KMS-11 (cell line): ENCODE data around the gene CACNG1.

ENCODE experiments used
- H2AFZ ChIP-seq: fragments of 200-600 bp; sonication (generic); 2 replicates; pipeline ENCODE4 v1.6.1; 2016; ENCODE audit warnings: antibody characterized with exemption, mixed run types, low read depth
- H3K27ac ChIP-seq: fragments of 200-600 bp; sonication (generic); 2 replicates; pipeline ENCODE4 v1.6.1; 2016; ENCODE audit warnings: mild to moderate bottlenecking, mixed run types
- H3K27me3 ChIP-seq: fragments of 200-600 bp; sonication (generic); 2 replicates; pipeline ENCODE4 v1.6.1; 2017; ENCODE audit warnings: mild to moderate bottlenecking, low read depth, mixed run types, moderate library complexity; ENCODE audit not compliant: insufficient read depth
- H3K36me3 ChIP-seq: fragments of 200-600 bp; sonication (generic); 2 replicates; pipeline ENCODE4 v1.6.1; 2017; ENCODE audit warnings: mild to moderate bottlenecking, mixed run types; ENCODE audit not compliant: insufficient read depth
- H3K4me1 ChIP-seq: fragments of 200-600 bp; sonication (generic); 2 replicates; pipeline ENCODE4 v1.6.1; 2016; ENCODE audit warnings: mild to moderate bottlenecking, low read depth, mixed run types; ENCODE audit not compliant: poor library complexity, severe bottlenecking
- H3K4me2 ChIP-seq: fragments of 200-600 bp; sonication (generic); 2 replicates; pipeline ENCODE4 v1.7.0; 2016; ENCODE audit warnings: mild to moderate bottlenecking, mixed run types
- H3K4me3 ChIP-seq: fragments of 200-600 bp; sonication (generic); IDR thresholded peaks from 2 replicates; pipeline ENCODE4 v1.6.1; 2017; ENCODE audit warnings: low read depth, low read length, mixed read lengths; ENCODE audit not compliant: insufficient read depth
- H3K79me2 ChIP-seq: fragments of 200-600 bp; sonication (generic); 2 replicates; pipeline ENCODE4 v1.6.1; 2016; ENCODE audit warnings: low read depth, mixed run types; ENCODE audit not compliant: insufficient read depth
- H3K9ac ChIP-seq: fragments of 200-600 bp; sonication (generic); 2 replicates; pipeline ENCODE4 v1.6.1; 2016; ENCODE audit warnings: mild to moderate bottlenecking, mixed run types
- H4K20me1 ChIP-seq: fragments of 200-600 bp; sonication (generic); 2 replicates; pipeline ENCODE4 v1.6.1; 2016; ENCODE audit warnings: mild to moderate bottlenecking, mixed run types; ENCODE audit not compliant: insufficient read depth
- CTCF ChIP-seq: fragments of 200-600 bp; sonication (generic); conservative IDR thresholded peaks from 2 replicates; pipeline ENCODE4 v1.6.1; 2017; ENCODE audit warnings: low read depth, mild to moderate bottlenecking, antibody characterized with exemption, low read length, moderate library complexity, mixed read lengths

The CACNG1 gene

GRCh38 chr17:67003231-67003630 lies 41.1 kb upstream of the CACNG1 start:
- Histone ChIP-seq H4K20me1 (no peaks in the 10 kb centered on the region), H3K36me3 (no peaks in the 10 kb centered on the region), H3K4me1 (no peaks in the 10 kb centered on the region), H3K27ac (no peak overlapping the region), H3K9ac (no peak overlapping the region), H3K4me2 (no peak overlapping the region), H3K79me2 (no peaks in the 10 kb centered on the region), H2AFZ (no peak overlapping the region), H3K4me3 (no peak overlapping the region), H3K27me3 (no peaks in the 10 kb centered on the region)
- no peak for TF ChIP-seq CTCF

- Histone ChIP-seq H3K36me3 (no peaks in the 10 kb centered on the region), H3K4me1 (no peaks in the 10 kb centered on the region), H3K27ac (no peak overlapping the region), H2AFZ (no peak overlapping the region), H4K20me1 (no peaks in the 10 kb centered on the region), H3K4me2 (no peak overlapping the region), H3K9ac (no peak overlapping the region), H3K4me3 (no peak overlapping the region), H3K27me3 (no peaks in the 10 kb centered on the region), H3K79me2 (no peaks in the 10 kb centered on the region)
- TF ChIP-seq CTCF = no peak
Observed at GRCh38 chr17:67004181-67004580, 40.2 kb upstream of the CACNG1 start.

GRCh38 chr17:67007266-67007665 lies 37.1 kb upstream of the CACNG1 start:
- Histone ChIP-seq H3K36me3 (no peaks in the 10 kb centered on the region), H3K9ac (no peak overlapping the region), H4K20me1 (no peaks in the 10 kb centered on the region), H3K4me3 (no peak overlapping the region), H3K4me1 (no peaks in the 10 kb centered on the region), H3K27ac (no peak overlapping the region), H3K79me2 (no peaks in the 10 kb centered on the region), H3K27me3 (no peaks in the 10 kb centered on the region), H2AFZ (no peak overlapping the region), H3K4me2 (no peak overlapping the region)
- no peak for TF ChIP-seq CTCF

GRCh38 chr17:67008101-67008500 lies 36.3 kb upstream of the CACNG1 start:
- Histone ChIP-seq H3K9ac (no peak overlapping the region), H3K4me1 (no peaks in the 10 kb centered on the region), H3K27me3 (no peaks in the 10 kb centered on the region), H4K20me1 (no peaks in the 10 kb centered on the region), H3K36me3 (no peaks in the 10 kb centered on the region), H3K4me3 (no peak overlapping the region), H3K4me2 (no peak overlapping the region), H3K27ac (no peak overlapping the region), H3K79me2 (no peaks in the 10 kb centered on the region), H2AFZ (no peak overlapping the region)
- no peak for TF ChIP-seq CTCF
